HG03097 (cell line): ENCODE measurements around the gene APC.
A peak's percentile ranks its signal among the peaks of the same experiment; 100 is the strongest.
"Not testable (repeated sequence)": the region's sequence is repeated elsewhere in the genome, so short reads cannot be mapped to it uniquely, and the experiment has no call there.

Experiments used
- ATAC-seq: cut with Tn5 transposase; IDR thresholded peaks from one replicate; pipeline ENCODE4 v1.9.1; 2021; ENCODE audit not compliant: unreplicated experiment, low FRiP score

The APC gene

DNA sequence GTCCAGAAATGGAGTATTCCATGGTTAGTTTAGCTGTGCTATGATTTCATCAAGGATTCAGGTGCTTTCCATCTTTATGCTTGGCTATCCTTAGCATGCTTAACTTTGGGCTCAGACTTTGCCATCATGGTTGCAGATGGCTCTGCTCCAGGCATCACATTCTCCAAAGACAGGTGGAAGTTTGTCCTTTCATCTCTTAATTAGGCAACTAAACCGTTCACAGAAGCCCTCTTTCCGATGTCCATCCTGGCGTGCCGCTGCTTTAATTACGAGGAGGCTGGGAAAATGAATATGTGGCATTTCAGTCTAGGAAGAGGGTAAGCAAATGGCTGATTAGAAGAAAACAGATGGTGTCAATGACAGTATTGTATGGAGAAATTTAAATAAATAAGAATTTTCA, 24.5 kb upstream of the APC start:
- no peak for ATAC-seq

DNA sequence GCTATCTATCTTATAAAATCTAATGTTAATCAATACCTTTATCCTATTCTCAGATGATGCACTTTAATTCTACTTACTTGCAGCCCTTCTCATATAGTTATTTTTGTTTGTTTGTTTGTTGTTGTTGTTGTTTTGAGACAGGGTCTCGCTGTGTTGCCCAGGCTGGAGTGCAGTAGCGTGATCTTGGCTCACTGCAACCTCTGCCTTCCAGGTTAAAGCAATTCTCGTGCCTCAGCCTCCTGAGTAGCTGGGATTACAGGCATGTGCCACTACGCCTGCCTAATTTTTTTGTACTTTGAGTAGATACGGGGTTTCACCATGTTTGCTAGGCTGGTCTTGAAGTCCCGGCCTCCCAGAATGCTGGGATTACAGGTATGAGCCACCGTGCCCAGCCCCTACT, 20.8 kb upstream of the APC start:
- ATAC-seq, result not testable (repeated sequence)

DNA sequence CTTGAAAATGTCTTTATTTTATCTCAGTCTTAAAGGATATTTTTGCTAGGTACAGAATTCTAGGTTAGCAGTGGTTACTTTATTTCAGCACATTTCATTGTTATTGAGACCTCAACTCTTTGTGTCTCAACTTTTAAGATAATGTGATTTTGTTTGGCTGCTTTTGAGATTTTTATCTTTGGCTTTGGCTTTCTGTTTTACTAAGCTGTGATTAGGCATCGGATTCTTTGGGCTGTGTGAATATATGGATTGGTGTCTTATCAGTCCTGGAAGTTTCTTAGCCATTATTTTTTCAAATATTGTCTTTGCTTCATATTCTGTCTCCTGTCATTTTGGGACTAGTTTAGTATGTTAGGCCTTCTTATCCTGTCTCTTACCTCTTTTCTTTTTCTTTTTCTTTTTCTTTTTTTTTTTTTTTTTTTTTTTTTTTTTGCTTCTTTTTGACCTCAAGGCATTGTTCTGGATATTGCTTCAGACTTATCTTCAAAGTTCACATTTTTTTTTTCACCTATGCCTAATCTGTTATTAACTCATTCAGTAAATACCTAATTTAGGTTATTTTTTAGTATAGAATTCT, 20.1 kb upstream of the APC start:
- no peak for ATAC-seq

DNA sequence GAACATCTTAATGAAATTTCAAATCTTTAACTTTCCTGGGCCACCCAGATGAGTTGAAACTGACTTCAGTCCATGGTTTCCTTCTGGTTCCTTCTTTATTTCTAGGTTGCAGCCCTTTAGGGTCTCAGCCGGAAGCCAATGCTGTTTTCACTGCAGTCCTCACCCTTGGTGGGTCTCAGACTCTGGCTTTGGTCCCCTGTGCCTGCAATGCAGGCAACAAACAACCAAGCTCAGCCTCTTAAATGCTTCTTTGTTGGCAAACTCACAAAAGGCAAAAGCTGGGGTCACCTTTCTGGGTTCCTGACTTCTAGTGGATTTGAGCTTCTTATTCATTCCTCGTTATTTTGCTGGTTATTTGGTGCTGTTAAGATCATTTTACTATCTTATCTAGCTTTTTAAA, 19.3 kb upstream of the APC start:
- ATAC-seq, result no peak

DNA sequence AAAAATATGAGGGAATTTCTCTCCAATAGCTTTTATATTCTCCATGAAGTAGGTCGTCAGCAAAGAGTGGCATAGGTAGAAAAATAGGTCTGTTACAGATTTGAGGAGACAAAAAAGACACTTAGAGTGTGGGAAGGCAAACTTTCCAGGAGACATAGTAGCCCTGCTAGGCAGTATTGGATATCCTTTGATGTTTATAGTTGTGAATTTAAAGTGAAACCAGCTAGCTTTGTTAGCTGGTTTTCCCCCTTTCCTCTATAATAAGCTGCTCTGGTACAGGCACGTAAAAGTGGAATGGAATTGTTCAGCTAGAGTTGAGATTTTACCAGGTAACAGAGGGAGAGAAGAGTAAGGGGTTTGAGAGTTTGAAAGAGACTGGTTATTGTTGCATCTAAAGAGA, 17.1 kb upstream of the APC start:
- no peak for ATAC-seq

DNA sequence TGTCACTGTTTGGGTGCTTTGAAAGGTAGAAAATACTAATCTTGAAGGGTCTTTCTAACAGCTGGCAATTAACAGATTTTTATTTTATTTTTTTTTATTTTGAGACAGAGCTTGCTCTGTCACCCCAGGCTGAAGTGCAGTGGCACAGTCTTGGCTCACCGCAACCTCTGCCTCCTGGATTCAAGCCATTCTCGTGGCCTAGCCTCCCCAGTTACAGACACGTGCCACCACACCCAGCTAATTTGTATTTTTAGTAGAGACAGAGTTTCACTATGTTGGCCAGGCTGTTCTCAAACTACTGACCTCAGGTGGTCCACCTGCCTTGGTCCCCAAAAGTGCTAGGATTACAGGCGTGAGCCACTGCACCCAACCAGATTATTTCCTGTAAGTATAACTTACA, 12.8 kb upstream of the APC start:
- ATAC-seq, result no peak

DNA sequence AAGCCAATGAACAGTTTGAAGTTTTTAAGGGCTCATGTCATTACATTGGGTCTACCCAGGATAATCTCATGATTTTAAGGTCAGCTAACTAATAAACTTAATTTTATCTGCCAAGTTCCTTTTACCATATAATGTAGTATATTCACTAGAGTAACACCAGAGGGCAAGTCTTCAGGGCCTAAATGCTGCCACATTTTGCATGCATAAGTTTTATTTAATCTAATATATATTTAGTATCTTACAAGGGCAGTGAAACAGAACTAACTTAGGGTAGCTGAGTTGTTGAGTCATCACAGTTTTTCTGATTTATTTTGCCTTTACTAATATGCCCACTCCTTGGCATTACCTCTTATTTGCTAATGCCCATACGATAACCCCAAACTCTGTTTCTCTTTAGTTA, 8.1 kb upstream of the APC start:
- ATAC-seq, result no peak

DNA sequence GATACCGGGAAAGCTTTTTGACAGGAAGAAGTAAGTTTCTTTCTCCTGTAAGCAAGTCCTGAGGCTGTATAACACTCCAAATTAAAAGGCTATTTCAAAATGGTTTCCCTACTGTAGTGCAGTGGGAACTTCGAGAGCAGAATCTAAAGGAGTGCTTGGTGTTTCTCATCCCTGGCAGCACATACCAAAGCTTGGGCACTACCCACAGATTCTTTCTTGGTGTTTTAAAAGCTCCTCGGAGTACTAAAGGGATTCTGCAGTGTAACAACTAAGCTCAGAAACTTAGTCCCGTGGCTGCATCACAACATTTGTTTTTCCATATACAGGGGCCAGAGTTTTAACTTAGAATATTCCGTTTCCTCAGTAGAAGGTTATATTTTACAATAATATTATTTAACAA, 5.6 kb upstream of the APC start:
- ATAC-seq, result no peak

DNA sequence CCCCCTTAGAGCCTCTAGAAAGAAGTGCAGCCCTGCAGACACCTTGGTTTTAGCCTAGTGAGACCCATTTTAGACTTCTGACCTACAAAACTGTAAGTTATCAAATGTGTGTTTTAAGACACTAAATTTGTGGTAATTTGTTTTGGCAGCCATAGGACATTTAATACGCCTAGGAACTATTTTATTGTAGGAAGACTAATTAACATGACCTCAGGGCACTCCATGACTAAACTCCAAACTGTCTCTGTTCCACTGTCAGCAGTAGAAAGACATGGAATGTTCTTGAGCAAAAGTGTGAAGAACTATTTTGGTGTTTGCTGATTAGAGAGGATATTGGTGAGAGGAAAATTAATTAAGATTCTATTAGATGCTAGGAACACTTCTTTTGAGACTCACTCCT, 4.1 kb upstream of the APC start:
- ATAC-seq, result no peak

DNA sequence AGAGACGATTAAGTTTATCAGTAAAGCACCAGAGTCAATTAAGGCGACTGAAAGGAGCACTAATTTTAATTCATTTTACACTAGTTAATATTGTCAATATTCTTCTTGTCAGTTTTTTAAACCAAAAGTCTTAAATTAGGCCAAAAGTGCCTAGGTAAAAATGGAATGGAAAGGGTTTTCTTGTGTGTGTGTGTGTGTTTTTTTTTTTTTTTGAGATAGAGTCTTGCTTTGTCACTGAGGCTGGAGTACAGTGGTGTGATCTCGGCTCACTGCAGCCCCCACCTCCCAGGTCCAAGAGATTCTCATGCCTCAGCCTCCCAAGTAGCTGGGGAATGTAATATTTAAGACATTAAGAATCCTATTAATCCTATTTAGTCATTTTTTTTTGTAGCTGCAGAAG, 3.1 kb upstream of the APC start:
- ATAC-seq, result no peak

DNA sequence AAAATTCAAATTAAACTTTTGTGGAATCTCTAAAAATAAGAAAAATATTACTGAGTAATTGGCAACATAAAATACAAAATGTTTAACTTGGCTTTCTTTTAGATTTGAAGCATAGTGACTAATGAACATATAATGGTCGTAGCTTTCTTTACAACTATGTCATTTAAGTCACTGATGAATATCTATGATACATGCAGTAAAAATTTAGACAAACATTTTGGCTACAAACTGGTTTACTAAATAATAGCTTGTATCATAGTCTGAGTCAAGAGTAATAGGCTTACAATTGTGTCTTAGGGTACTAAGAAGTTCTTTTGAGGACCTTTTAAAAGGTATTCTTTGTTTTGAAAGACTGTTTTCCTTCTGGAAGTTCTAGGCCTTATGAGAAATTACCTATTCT, 2.0 kb upstream of the APC start:
- ATAC-seq, result no peak

DNA sequence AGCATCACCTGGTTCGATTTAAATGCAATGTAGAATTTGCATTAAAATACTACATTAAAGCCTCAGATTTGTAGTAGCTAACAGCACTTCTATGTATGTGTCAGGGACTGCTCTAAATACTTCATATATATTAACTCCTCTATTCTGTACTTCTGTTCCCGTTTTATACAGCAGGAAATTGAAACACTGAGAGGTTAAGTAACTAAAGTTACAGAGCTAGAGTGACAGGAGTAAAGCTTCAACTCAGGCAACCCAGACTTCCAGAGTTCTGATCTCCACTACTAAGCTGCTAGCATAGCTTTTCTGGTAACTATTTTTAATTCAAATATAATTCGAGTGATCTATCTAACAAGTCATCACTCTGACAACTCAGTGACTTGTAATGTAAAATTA, 619 bp upstream of the APC start:
- ATAC-seq, result no peak

DNA sequence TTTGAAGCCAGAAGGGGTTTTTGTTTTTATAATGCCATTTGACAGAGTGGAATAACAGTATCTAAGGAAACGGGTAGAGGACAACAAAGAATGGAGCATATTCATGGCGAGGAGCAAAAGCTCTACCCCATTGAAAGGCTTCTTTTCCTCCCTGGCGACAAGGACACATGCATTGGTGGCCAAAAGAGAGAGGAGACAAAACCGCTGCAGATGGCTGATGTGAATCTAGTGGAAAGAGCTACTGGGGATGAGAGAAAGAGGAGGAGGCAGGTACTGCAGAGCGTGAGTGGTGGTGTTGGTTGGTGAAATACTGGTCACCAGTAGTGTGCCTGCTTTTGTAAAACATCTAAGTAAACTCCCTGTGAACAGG, 491 bp downstream of the APC start:
- no peak for ATAC-seq

DNA sequence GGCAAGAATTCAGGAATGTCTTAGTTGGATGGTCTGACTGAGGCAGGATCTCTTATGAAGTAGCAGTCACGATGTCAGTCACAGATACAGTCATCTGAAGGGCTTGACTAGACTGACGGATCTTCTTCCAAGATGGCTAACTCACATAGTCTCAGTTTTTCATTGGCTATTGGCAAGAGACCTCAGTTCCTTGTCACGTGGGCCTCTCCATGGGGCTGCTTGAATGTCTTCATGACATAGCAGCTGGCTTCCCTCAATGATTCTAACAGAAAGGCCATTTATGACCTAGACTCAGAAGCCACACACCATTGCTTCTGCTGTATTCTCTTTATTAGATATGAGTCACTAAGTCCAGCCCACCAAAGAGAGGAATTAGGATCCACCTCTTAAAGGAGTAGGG, 4.7 kb downstream of the APC start:
- no peak for ATAC-seq

DNA sequence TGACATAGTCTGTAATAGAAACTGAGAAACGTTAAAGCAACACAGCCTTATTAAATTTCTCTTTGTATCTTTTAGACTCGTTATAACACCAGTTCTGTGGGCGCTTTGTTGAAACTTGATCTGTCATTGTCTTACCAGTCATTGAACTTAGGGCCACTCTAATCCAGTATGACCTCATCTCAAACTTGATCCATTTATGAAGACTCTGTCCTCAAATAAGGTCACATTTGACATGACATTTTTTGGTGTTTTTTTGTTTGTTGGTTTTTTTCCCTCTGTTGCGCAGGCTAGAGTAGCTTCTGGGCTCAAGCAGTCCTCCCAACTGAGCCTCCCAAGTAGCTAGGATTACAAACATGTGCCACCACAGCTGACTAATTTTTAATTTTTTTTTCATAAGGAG, 5.9 kb downstream of the APC start:
- no peak for ATAC-seq

DNA sequence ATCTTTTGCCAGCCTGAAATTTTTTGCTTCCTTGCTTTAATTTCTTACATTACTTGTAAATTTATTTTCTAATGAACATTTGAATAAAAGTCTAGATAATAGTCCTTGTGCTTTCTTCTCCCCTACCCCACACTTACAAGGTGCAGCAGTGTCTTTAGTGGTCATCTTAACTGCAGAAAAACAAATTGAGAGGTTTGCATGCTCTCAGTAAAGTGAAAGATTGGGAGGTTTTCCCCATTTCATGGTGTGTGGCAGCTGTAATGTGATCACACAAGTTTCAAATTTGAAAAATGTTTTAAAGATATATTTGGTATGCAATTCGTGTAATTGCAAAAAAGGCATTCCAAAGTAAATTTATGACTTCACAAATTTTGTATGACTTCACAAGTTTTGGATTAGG, 14.7 kb downstream of the APC start:
- ATAC-seq, result no peak

DNA sequence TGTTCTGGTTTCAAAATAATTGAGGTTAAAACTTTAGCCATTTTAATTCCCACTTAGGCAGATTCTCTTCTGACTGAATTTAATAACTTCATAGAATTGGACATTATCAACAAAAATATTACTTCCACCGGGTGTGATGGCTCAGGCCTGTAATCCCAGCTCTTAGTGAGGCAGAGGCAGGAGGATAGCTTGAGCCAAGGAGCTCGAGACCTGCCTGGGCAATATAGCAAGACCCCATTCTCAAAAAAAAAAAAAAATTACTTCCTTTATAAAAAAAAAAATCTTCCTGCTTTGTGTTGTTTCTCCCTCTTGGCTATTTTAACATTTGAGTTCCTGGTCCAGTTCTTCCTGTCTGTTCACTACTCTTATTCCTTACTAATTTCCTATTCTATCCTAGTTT, 18.0 kb downstream of the APC start:
- ATAC-seq, result no peak

DNA sequence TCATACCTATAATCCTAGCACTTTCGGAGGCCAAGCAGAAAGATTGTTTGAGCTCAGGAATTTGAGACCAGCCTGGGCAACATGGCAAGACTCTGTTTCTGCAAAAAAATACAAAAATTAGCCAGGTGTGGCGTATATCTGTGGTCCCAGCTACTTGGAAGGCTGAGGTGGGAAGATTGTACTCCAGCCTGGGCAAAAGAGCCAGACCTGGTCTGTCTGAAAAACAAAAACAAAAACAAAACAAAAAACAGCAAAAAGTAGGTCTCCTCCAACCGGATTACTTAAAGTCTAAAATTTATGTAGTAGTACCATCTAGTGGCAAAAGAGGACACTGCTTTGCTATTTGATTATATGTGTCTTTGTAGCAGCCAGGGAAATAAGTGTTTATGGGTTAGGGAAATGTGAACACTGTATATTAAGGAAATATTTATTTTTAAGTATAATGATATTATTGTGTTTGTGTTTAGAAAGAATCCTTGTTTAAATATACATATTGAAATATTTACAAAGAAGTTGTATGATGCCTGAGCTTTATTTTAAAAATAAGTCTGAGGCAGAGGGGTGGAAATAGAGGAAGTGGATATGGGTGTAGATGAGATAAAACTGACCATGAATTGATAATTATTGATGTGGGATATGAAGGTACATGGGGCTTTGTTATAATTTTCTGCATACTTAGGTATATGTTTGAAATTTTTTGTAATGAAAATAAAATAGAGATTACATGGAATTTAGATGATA, 20.0 kb downstream of the APC start:
- ATAC-seq, result peak; percentile 86

DNA sequence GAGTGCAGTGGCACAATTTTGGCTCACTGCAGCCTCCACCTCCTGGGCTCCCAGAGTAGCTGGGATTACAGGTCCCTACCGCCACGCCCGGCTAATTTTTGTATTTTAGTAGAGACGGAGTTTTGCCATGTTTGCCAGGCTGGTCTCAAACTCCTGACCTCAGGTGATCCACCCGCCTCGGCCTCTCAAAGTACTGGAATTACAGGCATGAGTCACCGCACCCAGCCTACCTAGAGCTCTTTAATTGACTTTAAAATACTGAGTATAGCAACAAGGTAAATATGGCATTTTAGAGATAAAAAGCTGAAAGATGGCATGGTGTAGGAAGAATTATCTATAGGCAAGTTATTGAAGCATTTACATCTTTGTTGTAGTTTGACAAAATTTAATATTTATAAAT, 21.0 kb downstream of the APC start:
- no peak for ATAC-seq

DNA sequence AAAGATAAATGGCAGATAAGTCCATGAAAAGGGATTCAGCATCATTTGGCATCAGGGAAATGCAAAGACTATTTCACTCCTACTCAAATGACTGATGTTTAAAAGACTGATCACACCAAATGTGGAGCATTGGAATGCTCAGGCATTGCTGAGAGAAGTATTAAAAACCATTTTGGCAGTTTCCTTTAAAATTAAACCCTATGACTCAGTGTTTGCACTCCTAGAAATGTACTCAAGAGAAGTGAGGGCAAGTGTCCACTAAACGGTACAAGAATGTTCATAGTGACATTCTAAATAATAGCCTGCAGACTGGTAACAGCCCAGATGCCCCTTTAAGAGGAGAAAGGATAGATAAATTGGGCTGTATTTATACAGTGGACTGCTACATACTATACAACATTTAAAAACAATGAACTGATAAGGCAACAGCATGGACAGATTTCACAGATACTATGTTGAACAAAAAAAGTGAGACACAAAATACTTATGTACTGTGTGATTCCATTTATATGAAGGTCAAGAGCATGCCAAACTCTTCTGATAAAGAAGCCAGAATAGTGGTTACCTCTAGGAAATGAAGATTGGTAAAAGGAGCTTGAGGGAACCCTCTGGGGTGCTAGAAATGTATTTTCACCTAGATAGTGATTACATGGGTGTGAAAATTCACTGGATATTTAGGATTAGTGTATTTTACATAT, 24.6 kb downstream of the APC start:
- no peak for ATAC-seq

DNA sequence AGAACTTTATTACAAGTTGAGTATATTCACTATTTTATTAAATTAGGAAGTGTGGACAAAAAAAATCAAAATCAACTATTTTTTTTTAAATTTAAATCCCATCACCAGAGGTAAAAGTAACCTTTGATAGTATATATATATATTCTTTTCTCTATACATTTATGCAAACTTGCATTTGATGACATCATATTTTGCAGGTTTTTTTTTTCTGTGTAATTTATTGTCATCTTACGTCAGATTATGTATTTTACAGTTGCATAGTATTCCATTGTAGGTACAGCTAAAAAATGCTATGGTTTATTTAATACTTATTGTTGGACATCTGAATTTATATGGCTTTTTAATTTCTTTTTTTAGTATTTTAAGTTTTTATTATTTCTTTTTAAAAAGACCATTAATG, 25.5 kb downstream of the APC start:
- ATAC-seq, result no peak

DNA sequence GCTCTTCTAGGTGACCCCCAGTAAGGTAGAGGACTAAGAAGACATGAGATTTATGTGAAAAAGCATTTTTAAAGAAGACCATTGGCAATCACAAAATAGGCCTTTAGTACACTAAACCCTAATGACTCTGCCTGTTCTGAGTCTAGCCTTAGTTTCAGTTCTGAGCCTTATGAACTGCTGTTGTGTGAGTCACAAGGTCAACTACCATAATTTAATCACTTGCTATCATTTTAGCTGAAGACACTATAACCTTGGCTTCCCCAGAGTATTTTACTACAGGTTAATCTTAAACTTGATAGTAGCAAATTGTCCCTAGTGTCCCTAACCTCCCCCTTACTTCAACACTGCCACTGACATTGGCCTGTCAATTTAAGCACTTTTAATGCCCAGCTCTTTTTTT, 34.4 kb downstream of the APC start:
- no peak for ATAC-seq
